WERI-Rb-1 (cell line): ENCODE measurements around the gene S100A1.

ENCODE experiments used
- DNase-seq: peaks from one replicate; pipeline ENCODE4 v3.0.0-alpha.2; 2020
- H3K27ac ChIP-seq: fragments of 250-450 bp; sonication (Bioruptor Pico); 2 replicates; pipeline ENCODE4 v1.5.1; 2020; ENCODE audit warnings: mild to moderate bottlenecking, moderate library complexity
- H3K27me3 ChIP-seq: fragments of 250-450 bp; sonication (Bioruptor Pico); 2 replicates; pipeline ENCODE4 v1.5.1; 2021; ENCODE audit warnings: mild to moderate bottlenecking, low read depth, moderate library complexity; ENCODE audit not compliant: insufficient read depth, severe bottlenecking
- H3K36me3 ChIP-seq: fragments of 250-450 bp; sonication (Bioruptor Pico); 2 replicates; pipeline ENCODE4 v1.5.1; 2020; ENCODE audit warnings: mild to moderate bottlenecking, moderate library complexity
- H3K4me3 ChIP-seq: 2 replicates; pipeline ENCODE4 v1.5.1; 2011; ENCODE audit warnings: low read depth, mild to moderate bottlenecking, control low read depth, low read length
- H3K9me3 ChIP-seq: fragments of 250-450 bp; sonication (Bioruptor Pico); 2 replicates; pipeline ENCODE4 v1.5.1; 2021; ENCODE audit warnings: mild to moderate bottlenecking, moderate library complexity; ENCODE audit not compliant: severe bottlenecking
- CTCF ChIP-seq: IDR thresholded peaks from 2 replicates; pipeline ENCODE4 v1.5.1; 2011; ENCODE audit warnings: low read depth, mild to moderate bottlenecking, control low read depth, inconsistent platforms, low read length

The S100A1 gene

GRCh38 chr1:153633161-153633753, 5.0 kb downstream of the S100A1 start:
- no peak for TF ChIP-seq CTCF
- H3K27ac ChIP-seq = peak overlapping the region; percentile 99; the same call in 1 of the 2 replicates
- H3K9me3 ChIP-seq = peaks cover 6% of the 10 kb centered on the region
- peaks cover 53% of the 10 kb centered on the region for H3K36me3 ChIP-seq
- DNase-seq = no peak
- no peaks in the 10 kb centered on the region for H3K27me3 ChIP-seq
- no peak overlapping the region for H3K4me3 ChIP-seq

- peak; percentile 100 for DNase-seq
- H3K9me3 ChIP-seq = peaks cover 6% of the 10 kb centered on the region
- H3K27me3 ChIP-seq = no peaks in the 10 kb centered on the region
- H3K4me3 ChIP-seq = peak within 1 kb of the TSS; percentile 64
- TF ChIP-seq CTCF = no peak
- peak within 1 kb of the TSS; percentile 99 for H3K27ac ChIP-seq
- peaks cover 61% of the 10 kb centered on the region for H3K36me3 ChIP-seq
These were observed 5.8 kb downstream of the S100A1 start, which contains the start of gene CHTOP for GRCh38 chr1:153633754-153634665. Gene CHTOP, plus strand, starts transcription at chr1:153634066. Its CDS starts 2,523 bp downstream, at chr1:153636589.

- Histone ChIP-seq H3K27me3 (no peaks in the 10 kb centered on the region), H3K36me3 (peaks cover 79% of the 10 kb centered on the region), H3K9me3 (peaks cover 6% of the 10 kb centered on the region), H3K27ac (peak overlapping the region; percentile 99), H3K4me3 (no peak overlapping the region)
- no peak for DNase-seq
- TF ChIP-seq CTCF = no peak
These were observed 7.6 kb downstream of the S100A1 start for GRCh38 chr1:153635872-153636271.

- no peak for TF ChIP-seq CTCF
- H3K27ac ChIP-seq = peak overlapping the region; percentile 99
- H3K9me3 ChIP-seq = peaks cover 6% of the 10 kb centered on the region
- no peaks in the 10 kb centered on the region for H3K27me3 ChIP-seq
- DNase-seq = no peak
- peaks cover 84% of the 10 kb centered on the region for H3K36me3 ChIP-seq
- no peak overlapping the region for H3K4me3 ChIP-seq
These were observed 8.1 kb downstream of the S100A1 start for GRCh38 chr1:153636312-153636711.

- Histone ChIP-seq H3K36me3 (peaks cover 93% of the 10 kb centered on the region), H3K27ac (peak overlapping the region; percentile 99), H3K27me3 (no peaks in the 10 kb centered on the region), H3K9me3 (peaks cover 5% of the 10 kb centered on the region), H3K4me3 (peak overlapping the region; percentile 20)
- DNase-seq = peak; percentile 94
- TF ChIP-seq CTCF = no peak
These were observed 10.0 kb downstream of the S100A1 start for GRCh38 chr1:153638261-153638660.
